Body of pancreas (tissue), 4 donors: ENCODE results near the gene STXBP4. TPM values are rescaled to one million over a fixed set of nuclear protein-coding genes. Genes with fewer than 3 reads are reported as not detected.

Source experiments
- ATAC-seq: fragments of 150-250 bp; one replicate; pipeline ENCODE4 v1.9.1; 2016
- DNase-seq, 4 donors: peaks; one replicate each; pipeline ENCODE4 v3.0.0-alpha.2; 2019
- H3K27ac ChIP-seq, 4 donors: fragments of 200-600 bp; sonication (generic); 1 replicate in 3 of 4; 2 replicates in 1 of 4; pipeline versions ENCODE4 v1.5.1 to v1.6.1; 2016 to 2019; ENCODE audit warnings: mild to moderate bottlenecking in 1 of 4, mixed read lengths in 1 of 4, moderate library complexity in 1 of 4
- H3K27me3 ChIP-seq, 2 donors: fragments of 200-600 bp; sonication (generic); one replicate each; pipeline ENCODE4 v1.6.0; 2016; ENCODE audit warnings: mild to moderate bottlenecking in 1 of 2
- H3K36me3 ChIP-seq, 2 donors: fragments of 200-600 bp; sonication (generic); replicated peaks in 1 of 2; 2 replicates each; pipeline ENCODE4 v1.5.1; 2016; ENCODE audit warnings: low read depth in 2 of 2; ENCODE audit not compliant: insufficient read depth in 1 of 2
- H3K4me1 ChIP-seq: fragments of 200-600 bp; sonication (generic); one replicate; pipeline ENCODE4 v1.6.0; 2016
- H3K4me3 ChIP-seq, 2 donors: fragments of 200-600 bp; sonication (generic); 1 replicate in 1 of 2; 2 replicates in 1 of 2; pipeline ENCODE4 v1.5.1; 2016 to 2019
- H3K9me3 ChIP-seq, 3 donors: fragments of 200-600 bp; sonication (generic); 1 replicate in 2 of 3; 2 replicates in 1 of 3; pipeline ENCODE4 v1.5.1; 2016
- CTCF ChIP-seq, 7 experiments: fragments of 450-650 bp in 4 of 7; fragments of 200-600 bp in 3 of 7; sonication (generic) in 3 of 7; IDR thresholded peaks; one replicate each; pipeline ENCODE4 v1.5.1; 2016 to 2019; ENCODE audit warnings: antibody characterized with exemption in 7 of 7
- POLR2A ChIP-seq, 3 donors: fragments of 450-650 bp; IDR thresholded peaks; one replicate each; pipeline ENCODE4 v1.6.1; 2016; ENCODE audit warnings: antibody characterized with exemption in 3 of 3, mild to moderate bottlenecking in 2 of 3
- WGBS, 2 donors: methylation state at CpG; one replicate each; pipeline ENCODE4 v1.1.5; 2017; 5-methylcytosine and 5-hydroxymethylcytosine counted together
- intact Hi-C: fragments of 100-400 bp; cut with DNase I; formaldehyde crosslinking; loops from one replicate; pipeline ENCODE4 v1.15.1; 2023
- total RNA-seq, 2 donors: library from RNA; depleted of rRNA; stranded (reverse); fragments of >200 nt; gene quantifications; one replicate each; pipeline ENCODE4 v1.1.0, GENCODE V29; 2016

STXBP4 gene
- total RNA-seq = 1 to 10 TPM; 3.6 to 9.3 TPM

GRCh38 chr17:54968262-54968987 lies at the start of gene STXBP4, which contains the start of gene COX11:
TSS of gene STXBP4 (plus strand) at chr17:54968765. CDS start at chr17:54986220, 17,455 bp downstream.
TSS of gene COX11 (minus strand) at chr17:54968654. CDS start at chr17:54968646, 8 bp downstream.
- peak within 1 kb of the TSS; percentile 65 to 90 (median 79) for H3K27ac ChIP-seq
- peak; percentile 98 for ATAC-seq
- peak; percentile 35 to 82 (median 82) for TF ChIP-seq POLR2A (IDR thresholded peaks at IDR 0.05)
- TF ChIP-seq CTCF (IDR thresholded peaks at IDR 0.05) = peak in 6 of 7 experiments; percentile 12 to 53 (median 35)
- intact Hi-C loops = no loop called here
- peak within 1 kb of the TSS; percentile 75 to 83 for H3K4me3 ChIP-seq
- no peaks in the 10 kb centered on the region for H3K36me3 ChIP-seq
- DNase-seq = peak; percentile 96 to 99 (median 96)
- H3K4me1 ChIP-seq = peaks cover 43% of the 10 kb centered on the region
- H3K27me3 ChIP-seq = no peaks in the 10 kb centered on the region
- H3K9me3 ChIP-seq = no peaks in the 10 kb centered on the region
- WGBS, 2 donors = 0 to 1% methylated on average over 14 to 57 of the region's 57 CpGs

- Histone ChIP-seq H3K27ac (no peak overlapping the region), H3K9me3 (no peaks in the 10 kb centered on the region), H3K36me3 (peaks cover 4 to 22% of the 10 kb centered on the region in 2 donors), H3K4me1 (no peaks in the 10 kb centered on the region), H3K27me3 (no peaks in the 10 kb centered on the region), H3K4me3 (no peak overlapping the region)
- DNase-seq (no peak), ATAC-seq (no peak)
- TF ChIP-seq CTCF (IDR thresholded peaks at IDR 0.05) (no peak), POLR2A (IDR thresholded peaks at IDR 0.05) (no peak)
- intact Hi-C loops = no loop called here
Measured at GRCh38 chr17:54919425-54919824, 49.1 kb upstream of the STXBP4 start.

GRCh38 chr17:54920819-54921218 lies 47.7 kb upstream of the STXBP4 start:
- TF ChIP-seq CTCF (IDR thresholded peaks at IDR 0.05) (no peak), POLR2A (IDR thresholded peaks at IDR 0.05) (no peak)
- 87 to 96% methylated on average over 6 of the region's 6 CpGs for whole genome bisulfite sequencing, 2 donors
- Histone ChIP-seq H3K4me1 (no peaks in the 10 kb centered on the region), H3K27ac (no peak overlapping the region), H3K9me3 (no peaks in the 10 kb centered on the region), H3K36me3 (peaks cover 0 to 10% of the 10 kb centered on the region in 2 donors), H3K4me3 (no peak overlapping the region), H3K27me3 (no peaks in the 10 kb centered on the region)
- DNase-seq (no peak), ATAC-seq (no peak)
- intact Hi-C loops = no loop called here

- ATAC-seq (no peak), DNase-seq (no peak)
- WGBS, 2 donors = 96 to 98% methylated on average over 5 of the region's 5 CpGs
- H3K9me3 ChIP-seq = no peaks in the 10 kb centered on the region
- no peak overlapping the region for H3K4me3 ChIP-seq
- intact Hi-C loops = no loop called here
- H3K4me1 ChIP-seq = no peaks in the 10 kb centered on the region
- no peaks in the 10 kb centered on the region for H3K36me3 ChIP-seq
- no peaks in the 10 kb centered on the region for H3K27me3 ChIP-seq
- TF ChIP-seq POLR2A (IDR thresholded peaks at IDR 0.05) = no peak
- TF ChIP-seq CTCF (IDR thresholded peaks at IDR 0.05) = no peak
- H3K27ac ChIP-seq = no peak overlapping the region
Measured at GRCh38 chr17:54924405-54924804, 44.2 kb upstream of the STXBP4 start.

- no peaks in the 10 kb centered on the region for H3K9me3 ChIP-seq
- no peaks in the 10 kb centered on the region for H3K4me1 ChIP-seq
- no peak overlapping the region for H3K4me3 ChIP-seq
- intact Hi-C loops = no loop called here
- no peak overlapping the region for H3K27ac ChIP-seq
- ATAC-seq = no peak
- no peak for DNase-seq
- 83 to 94% methylated on average over 3 of the region's 3 CpGs for WGBS, 2 donors
- TF ChIP-seq CTCF (IDR thresholded peaks at IDR 0.05) = no peak
- no peak for TF ChIP-seq POLR2A (IDR thresholded peaks at IDR 0.05)
- H3K27me3 ChIP-seq = no peaks in the 10 kb centered on the region
- H3K36me3 ChIP-seq = peaks cover 0 to 7% of the 10 kb centered on the region in 2 donors
Measured at GRCh38 chr17:54927525-54927924, 41.0 kb upstream of the STXBP4 start.
